ENCODE measurements around the gene TMEM132A. TPM values are rescaled to one million over a fixed set of nuclear protein-coding genes. Genes with fewer than 3 reads are reported as not detected.

TMEM132A gene
- total and polyA plus RNA-seq, 8 donors: 3.1 to 36.7 (median 4.8) TPM

DNA sequence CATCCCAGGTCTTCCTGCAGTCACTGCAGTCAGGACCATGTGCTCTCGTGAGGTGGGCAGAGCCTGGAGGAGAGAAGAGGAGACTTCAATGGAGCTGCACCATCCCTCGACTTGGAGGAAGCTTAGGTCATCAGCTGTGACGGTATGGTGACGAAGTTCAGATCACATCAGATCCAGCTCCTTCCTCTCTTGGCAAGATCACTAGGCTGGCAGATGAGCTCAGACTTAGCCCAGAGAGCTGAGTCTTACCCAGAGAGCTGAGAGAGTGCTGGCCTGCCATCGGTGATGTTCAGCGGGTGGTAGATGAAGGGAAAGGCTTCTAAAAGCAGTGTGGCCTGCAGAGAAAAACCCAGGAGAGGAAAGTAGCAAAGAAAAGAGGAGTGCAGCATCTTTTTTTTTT, 29.5 kb downstream of the TMEM132A start:
- H3K36me3 ChIP-seq: no peaks in the 10 kb centered on the region
- intact Hi-C loops (cut with DNase I): no loop called here
- DNase-seq: no peak

DNA sequence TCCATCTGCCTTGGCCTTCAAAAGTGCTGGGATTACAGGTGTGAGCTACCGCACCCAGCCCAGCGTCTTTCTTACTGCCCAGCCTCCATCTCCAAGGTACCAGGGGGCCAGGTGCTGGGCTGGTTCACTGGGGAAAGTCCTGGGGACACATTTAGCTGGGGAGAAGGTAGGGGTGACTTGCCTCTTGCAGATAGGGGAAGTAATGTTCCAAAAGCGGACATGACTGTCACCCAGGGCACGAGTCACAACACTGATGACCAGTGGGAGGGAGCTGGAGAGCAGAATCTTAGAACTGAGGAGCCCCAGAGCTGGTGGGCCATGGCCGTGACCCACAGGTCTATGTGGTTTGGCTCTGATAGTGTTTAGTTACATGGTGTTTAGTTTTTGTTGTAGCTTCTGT, 30.2 kb downstream of the TMEM132A start:
- TF ChIP-seq, protein P1, sequence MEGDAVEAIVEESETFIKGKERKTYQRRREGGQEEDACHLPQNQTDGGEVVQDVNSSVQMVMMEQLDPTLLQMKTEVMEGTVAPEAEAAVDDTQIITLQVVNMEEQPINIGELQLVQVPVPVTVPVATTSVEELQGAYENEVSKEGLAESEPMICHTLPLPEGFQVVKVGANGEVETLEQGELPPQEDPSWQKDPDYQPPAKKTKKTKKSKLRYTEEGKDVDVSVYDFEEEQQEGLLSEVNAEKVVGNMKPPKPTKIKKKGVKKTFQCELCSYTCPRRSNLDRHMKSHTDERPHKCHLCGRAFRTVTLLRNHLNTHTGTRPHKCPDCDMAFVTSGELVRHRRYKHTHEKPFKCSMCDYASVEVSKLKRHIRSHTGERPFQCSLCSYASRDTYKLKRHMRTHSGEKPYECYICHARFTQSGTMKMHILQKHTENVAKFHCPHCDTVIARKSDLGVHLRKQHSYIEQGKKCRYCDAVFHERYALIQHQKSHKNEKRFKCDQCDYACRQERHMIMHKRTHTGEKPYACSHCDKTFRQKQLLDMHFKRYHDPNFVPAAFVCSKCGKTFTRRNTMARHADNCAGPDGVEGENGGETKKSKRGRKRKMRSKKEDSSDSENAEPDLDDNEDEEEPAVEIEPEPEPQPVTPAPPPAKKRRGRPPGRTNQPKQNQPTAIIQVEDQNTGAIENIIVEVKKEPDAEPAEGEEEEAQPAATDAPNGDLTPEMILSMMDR (IDR thresholded peaks at IDR 0.05): no peak
- no peaks in the 10 kb centered on the region for H3K27me3 ChIP-seq
- H3K9me3 ChIP-seq: no peaks in the 10 kb centered on the region
- ATAC-seq: peak in 2 of 4 donors; percentile 17 to 46
- WGBS, 2 donors: 62 to 82% methylated on average over 5 of the region's 5 CpGs
- intact Hi-C loops (cut with DNase I): no loop called here
- H3K27ac ChIP-seq: peak overlapping the region in 1 of 4 donors; percentile 9
- no peak overlapping the region for H3K4me3 ChIP-seq
- no peaks in the 10 kb centered on the region for H3K36me3 ChIP-seq
- H3K4me1 ChIP-seq: no peaks in the 10 kb centered on the region
- DNase-seq: peak in 1 of 6 donors; percentile 26
- FAIRE-seq: no peak

More for the DNA sequence above, 29.5 kb downstream of the TMEM132A start:
- Histone ChIP-seq H3K27me3 (no peaks in the 10 kb centered on the region), H3K4me1 (no peaks in the 10 kb centered on the region), H3K27ac (no peak overlapping the region), H3K4me3 (no peak overlapping the region), H3K9me3 (no peaks in the 10 kb centered on the region)
- ATAC-seq: peak in 2 of 4 donors; percentile 37 to 48
- TF ChIP-seq, protein P1 (IDR thresholded peaks at IDR 0.05): no peak
- WGBS, 2 donors: 78 to 79% methylated on average over 6 of the region's 6 CpGs
- no peak for FAIRE-seq

DNA sequence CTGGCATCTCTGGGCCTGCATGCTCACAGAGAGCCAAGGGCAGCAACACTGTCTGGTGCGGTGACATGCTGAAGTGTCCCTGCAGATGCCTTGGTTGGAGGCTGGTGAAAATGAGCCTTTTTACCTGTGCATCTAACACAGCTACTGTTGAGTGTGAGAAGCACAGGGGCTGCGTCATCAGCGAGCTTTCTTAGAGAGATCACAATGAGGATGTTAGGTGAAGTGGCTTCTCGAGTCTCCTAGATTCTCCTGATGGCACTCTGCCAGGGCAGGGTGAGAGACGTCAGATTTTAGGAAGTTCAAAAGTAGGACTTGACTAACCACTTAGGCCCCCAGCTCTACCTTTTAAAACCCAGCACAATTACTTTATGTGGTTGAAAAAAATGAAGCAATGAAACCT, 31.3 kb downstream of the TMEM132A start:
- H3K4me3 ChIP-seq: no peak overlapping the region
- TF ChIP-seq, protein P1 (IDR thresholded peaks at IDR 0.05): no peak
- no peak for FAIRE-seq
- H3K36me3 ChIP-seq: no peaks in the 10 kb centered on the region
- H3K27ac ChIP-seq: no peak overlapping the region
- H3K4me1 ChIP-seq: no peaks in the 10 kb centered on the region
- intact Hi-C loops (cut with DNase I): no loop called here
- ATAC-seq: no peak
- no peak for DNase-seq
- 45 to 46% methylated on average over 5 of the region's 5 CpGs for WGBS, 2 donors
- no peaks in the 10 kb centered on the region for H3K27me3 ChIP-seq
- no peaks in the 10 kb centered on the region for H3K9me3 ChIP-seq

DNA sequence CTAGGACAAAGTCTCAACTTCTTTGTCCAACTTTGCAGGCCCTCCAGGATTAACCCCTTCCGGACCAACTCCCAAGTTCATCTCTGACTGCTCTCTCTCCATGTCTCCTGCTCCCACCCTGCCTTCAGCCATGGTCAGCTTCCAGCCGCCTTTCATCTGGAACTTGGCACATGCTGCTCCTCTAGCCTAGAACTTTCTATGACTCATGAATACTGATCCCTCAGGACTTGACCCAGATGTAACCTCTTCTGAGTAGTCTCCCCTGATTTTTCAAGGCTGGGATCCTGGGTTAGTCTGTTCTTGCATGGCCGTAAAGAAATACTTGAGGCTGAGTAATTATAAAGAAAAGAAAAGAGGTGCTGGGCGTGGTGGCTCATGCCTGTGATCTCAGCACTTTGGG, 32.9 kb downstream of the TMEM132A start:
- Histone ChIP-seq H3K4me1 (no peaks in the 10 kb centered on the region), H3K27ac (no peak overlapping the region), H3K9me3 (no peaks in the 10 kb centered on the region), H3K4me3 (no peak overlapping the region), H3K27me3 (no peaks in the 10 kb centered on the region), H3K36me3 (no peaks in the 10 kb centered on the region)
- TF ChIP-seq, protein P1 (IDR thresholded peaks at IDR 0.05): no peak
- intact Hi-C loops (cut with DNase I): no loop called here
- no peak for FAIRE-seq
- ATAC-seq: no peak
- DNase-seq: no peak
- 66 to 79% methylated on average over 4 of the region's 4 CpGs for WGBS, 2 donors

DNA sequence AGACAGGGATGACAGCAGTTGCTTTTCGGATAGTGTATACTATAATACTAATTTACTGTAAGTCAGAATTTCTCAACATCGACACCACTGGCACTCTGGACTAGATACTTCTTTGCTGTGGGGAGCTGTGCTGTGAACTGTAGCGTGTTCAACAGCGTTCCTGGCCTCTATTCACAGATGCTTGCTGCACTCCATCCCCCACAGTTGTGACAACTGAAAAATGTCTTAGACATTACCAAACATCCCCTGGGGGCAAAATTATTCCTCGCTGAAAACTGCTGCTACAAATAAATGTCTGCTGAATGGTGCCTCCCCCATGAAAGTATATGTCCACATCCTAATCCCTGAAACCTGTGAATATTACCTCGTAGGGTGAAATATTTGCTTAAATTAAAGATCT, 35.2 kb downstream of the TMEM132A start:
- H3K4me3 ChIP-seq: no peak overlapping the region
- DNase-seq (no peak), ATAC-seq (peak in 1 of 4 donors; percentile 47), FAIRE-seq (no peak)
- WGBS, 2 donors: 72 to 83% methylated on average over 6 of the region's 6 CpGs
- H3K27ac ChIP-seq: no peak overlapping the region
- H3K27me3 ChIP-seq: no peaks in the 10 kb centered on the region
- no peaks in the 10 kb centered on the region for H3K9me3 ChIP-seq
- TF ChIP-seq, protein P1 (IDR thresholded peaks at IDR 0.05): no peak
- intact Hi-C loops (cut with DNase I): no loop called here
- no peaks in the 10 kb centered on the region for H3K36me3 ChIP-seq
- H3K4me1 ChIP-seq: no peaks in the 10 kb centered on the region

Measured in pancreas (tissue), 10 donors.